CD4-positive, alpha-beta T cell treated with Interleukin-15 for 4 hours (primary cell): ENCODE results near the gene WWC2.

Experiments used
- DNase-seq: peaks from one replicate; pipeline ENCODE4 v3.0.0-alpha.2; 2020; ENCODE audit warnings: low spot score

Gene WWC2

DNA sequence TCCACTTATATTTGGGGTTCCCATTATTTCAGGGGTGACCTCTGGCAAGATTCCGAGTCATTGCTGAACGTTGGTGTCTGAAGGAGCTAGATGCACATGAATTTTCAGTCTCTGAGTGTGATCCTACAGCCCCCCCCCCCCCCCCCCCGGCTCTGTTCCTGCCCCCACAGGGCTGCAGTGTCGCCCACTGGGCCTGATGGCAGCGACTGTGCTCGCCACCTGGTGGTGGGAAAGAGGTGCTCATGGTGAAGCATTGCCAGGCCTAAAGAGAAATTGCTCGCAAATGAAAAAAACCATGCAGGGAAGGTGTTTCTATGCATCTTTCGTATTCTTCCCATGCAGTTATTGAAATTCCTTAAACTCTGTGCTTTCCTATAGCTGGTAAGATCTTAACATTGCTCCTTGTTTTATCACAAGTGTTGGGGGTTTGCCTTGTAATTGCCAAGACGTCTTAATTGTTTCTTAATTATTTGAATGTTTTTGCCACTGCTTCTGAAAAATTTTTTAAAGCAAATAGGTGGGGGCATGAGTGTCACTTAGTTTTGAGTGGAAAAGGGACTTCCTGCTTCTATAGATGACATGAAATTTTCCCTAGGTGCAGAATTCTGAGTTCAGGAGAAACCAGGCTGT lies 157.8 kb downstream of the WWC2 start:
- DNase-seq: peak; percentile 11

GRCh38 chr4:183257808-183258207 lies 158.8 kb downstream of the WWC2 start:
- no peak for DNase-seq

- no peak for DNase-seq
Measured at GRCh38 chr4:183260491-183261151, 161.6 kb downstream of the WWC2 start.

GRCh38 chr4:183261953-183262775 lies 163.1 kb downstream of the WWC2 start:
- DNase-seq: peak; percentile 69

DNA sequence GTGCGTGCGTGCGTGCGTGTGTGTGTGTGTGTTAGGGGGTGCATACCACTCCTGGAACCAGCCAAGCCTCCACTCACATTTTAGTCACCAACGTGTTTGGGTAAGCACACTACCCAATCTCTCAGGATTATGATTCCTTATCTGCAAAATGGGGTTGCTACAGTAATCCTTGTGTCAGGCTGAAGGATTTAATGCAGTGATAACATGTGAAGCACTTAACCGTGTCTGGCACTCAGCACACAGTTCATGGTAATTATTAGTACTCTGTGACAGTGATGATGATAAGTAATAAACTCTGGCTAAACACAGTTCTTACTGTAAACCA lies 163.7 kb downstream of the WWC2 start:
- no peak for DNase-seq

- DNase-seq: no peak
Measured at GRCh38 chr4:183263787-183264386, 164.8 kb downstream of the WWC2 start.

- DNase-seq: no peak
Measured at GRCh38 chr4:183264614-183265013, 165.6 kb downstream of the WWC2 start.

GRCh38 chr4:183266371-183266770 lies 167.3 kb downstream of the WWC2 start:
- no peak for DNase-seq

- no peak for DNase-seq
Measured at GRCh38 chr4:183268556-183268955, 169.5 kb downstream of the WWC2 start.

- no peak for DNase-seq
Measured at GRCh38 chr4:183272384-183272783, 173.3 kb downstream of the WWC2 start.

DNA sequence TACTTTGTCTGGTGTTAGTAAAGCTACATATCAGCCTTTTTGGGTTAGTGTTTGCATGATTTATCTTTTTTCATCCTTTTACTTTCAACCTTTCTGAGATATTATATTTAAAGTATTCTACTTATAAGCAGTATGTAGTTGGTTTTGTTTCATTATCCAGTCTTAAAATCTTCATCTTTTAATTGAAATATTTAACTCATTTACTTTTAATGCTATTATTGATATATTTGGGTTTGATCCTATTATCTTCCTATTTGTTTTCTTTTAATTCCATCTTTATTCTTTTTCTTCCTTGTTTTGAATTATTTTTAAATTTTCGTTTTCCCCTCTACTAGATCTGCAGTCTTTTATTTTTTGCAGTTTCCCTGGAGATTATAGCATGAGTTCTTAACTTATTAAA lies 177.0 kb downstream of the WWC2 start:
- no peak for DNase-seq

GRCh38 chr4:183284258-183284785 lies 185.3 kb downstream of the WWC2 start:
- DNase-seq: no peak

DNA sequence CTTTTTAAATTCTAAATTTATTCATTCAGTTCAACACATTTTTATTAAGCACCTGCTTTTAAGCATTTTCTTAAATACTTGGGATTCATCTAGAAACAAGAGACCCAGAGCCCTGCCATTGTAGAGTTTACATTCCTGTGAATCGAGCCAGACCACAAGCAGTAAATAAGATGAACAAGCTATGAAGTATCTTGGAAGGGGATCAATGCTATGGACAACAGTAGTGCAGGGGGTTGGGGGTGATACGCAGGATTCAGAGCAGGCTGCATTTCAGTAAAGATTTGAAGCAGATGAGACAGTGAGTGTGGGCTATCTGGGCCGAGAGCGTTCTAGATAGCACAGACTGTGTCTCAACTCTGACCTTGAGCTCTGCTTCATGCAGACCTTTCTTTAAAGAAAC lies 185.9 kb downstream of the WWC2 start:
- no peak for DNase-seq

DNA sequence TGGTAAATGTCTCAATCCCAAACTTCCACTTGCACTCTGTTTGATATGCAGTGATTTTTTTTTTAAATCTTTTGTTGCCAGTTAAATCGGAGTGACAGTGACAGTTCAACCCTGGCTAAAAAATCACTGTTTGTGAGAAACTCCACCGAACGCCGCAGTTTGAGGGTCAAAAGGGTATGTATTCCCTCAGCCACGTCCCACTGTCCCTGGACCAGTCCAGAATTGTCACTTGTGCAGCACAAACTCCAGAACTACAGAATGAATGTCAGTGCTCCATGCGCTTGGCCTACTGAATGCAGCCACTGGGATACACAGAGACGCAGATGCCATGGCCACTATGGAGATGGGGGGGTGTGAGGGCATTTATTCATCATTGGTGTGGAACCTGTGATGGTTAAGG lies 186.8 kb downstream of the WWC2 start:
- DNase-seq: no peak

DNA sequence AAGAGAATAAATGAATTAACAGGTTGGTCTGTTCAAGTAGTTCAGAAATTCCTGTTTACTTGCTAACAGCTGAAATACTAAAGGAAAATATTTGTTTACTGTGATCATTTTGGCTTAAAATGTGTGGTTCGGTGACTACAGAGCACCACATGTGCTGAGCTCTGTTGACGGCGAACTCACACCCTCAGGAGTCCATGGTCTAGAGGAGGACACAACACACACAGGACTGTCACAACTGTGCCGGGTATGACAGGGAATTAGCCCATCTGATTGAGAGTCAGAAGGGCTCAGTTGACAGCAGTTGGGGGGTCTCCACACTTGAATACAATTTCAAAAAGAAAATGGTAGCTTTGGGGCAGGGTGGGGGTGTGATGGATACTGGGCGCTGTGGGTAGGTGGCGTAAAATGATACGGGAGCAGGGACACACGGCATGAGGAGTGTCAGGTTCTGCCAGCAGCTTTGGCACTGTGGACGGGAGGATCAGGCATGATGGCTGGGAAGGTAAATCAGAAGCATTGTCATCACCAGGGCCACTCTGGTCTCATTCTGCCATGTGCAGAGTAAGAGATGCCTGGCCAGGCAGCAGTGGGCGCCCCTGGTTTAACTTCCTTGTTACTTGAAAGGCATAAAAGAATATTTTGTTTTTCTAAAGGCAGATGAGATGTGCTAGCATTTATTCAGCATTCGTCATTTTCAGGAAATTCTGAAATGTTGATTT lies 187.7 kb downstream of the WWC2 start:
- no peak for DNase-seq

DNA sequence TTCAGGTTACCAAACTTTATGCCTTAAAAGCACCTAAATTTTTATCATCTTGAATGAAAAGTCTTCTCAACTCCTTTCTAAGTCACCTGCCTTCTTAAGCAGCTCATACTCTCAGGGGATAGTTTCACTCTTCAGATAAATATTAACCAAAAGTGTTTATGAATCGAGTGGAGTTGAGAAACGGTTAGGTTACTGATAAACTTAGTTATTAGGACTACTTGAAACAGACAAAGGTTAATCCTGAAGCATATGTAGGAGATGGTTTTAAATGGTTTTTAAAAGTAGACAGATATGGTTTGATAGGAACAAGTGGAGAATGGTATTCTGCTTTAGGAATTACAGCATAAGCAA lies 188.2 kb downstream of the WWC2 start:
- no peak for DNase-seq

DNA sequence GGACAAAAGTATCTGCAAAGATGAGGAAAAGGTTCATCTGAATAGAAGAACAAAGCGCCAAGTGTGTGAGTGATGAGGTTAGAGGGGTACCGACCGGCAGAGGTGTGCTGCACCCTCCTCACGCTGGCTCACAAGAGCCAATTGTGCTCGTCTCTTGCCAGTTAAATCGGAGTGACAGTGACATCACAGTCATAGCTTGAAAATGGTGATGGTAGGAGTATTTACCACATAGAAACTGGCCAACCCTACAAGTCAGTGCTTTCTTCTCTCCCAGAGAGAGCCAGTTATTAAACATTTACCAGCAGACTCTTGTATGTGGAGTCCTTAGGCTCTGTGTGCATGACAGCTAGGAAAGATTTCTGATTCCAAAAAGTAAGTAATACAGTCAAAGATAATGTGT lies 188.6 kb downstream of the WWC2 start:
- DNase-seq: no peak

GRCh38 chr4:183288955-183289354 lies 189.9 kb downstream of the WWC2 start:
- DNase-seq: no peak

DNA sequence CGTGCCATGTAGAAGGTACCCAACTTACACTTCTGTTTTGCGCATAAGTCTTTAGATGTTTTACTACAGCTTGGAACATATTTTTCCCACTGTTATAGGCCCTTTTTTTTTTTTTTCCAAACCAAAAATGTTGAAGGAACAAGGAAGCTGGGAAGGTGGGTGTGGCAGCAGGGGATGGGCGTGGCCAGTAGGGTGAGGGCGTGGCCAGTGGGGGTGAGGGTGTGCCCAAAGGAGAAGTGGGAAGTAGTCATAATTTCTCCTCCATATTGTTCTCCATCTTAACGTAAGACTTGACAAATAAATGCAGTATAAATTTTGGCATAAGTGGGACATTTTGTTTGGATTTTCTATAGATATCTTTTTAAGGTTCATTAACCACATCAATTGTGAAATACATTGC lies 190.6 kb downstream of the WWC2 start:
- DNase-seq: no peak

GRCh38 chr4:183291070-183291469 lies 192.0 kb downstream of the WWC2 start:
- no peak for DNase-seq

DNA sequence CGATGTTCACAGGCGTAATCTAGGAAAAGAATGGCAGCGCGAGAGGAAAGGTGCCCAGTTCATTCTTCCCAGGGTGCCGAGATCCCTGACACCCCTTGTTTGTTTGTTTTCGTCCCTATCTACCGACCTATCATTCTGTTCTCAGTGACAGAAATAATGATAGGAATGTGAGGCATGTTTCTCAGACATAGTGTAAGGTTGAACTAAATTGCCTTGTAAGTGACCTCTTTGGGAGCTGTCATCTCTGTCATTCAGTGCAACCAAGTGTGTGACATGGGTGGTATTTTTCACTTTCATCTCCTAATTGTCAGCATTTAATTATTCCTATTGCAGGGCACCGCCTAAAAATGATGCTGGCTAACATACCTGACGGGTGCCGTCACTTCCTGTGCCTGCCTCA lies 196.7 kb downstream of the WWC2 start:
- DNase-seq: no peak

DNA sequence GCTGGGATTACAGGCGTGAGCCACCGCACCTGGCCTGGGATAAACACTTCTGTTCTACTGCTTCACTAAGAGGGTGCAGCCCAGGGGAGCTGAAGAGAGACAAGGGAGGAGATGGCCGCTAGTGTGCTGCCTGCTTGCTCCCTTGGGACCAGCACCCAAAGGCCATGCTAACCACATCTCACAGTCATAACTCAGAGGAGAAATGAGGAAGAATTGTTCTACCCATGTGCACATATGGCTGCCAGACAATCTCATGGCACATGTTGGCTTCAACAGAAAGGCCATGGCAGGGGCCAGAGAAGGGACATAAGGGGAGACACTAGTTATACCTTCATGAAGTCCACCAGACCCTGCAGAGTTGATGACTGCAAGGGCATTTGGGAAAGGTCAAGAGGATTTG lies 198.6 kb downstream of the WWC2 start:
- DNase-seq: no peak
